ENCODE measurements around the gene NR1H3.
"Not testable (repeated sequence)": the region's sequence is repeated elsewhere in the genome, so short reads cannot be mapped to it uniquely, and the experiment has no call there.

The NR1H3 gene

GRCh38 chr11:47282462-47282861 is 24.7 kb downstream of the NR1H3 start:
- H3K36me3 Mint-ChIP-seq (ENCODE audit: low read depth) = peaks cover 100% of the 10 kb centered on the region
- no peaks in the 10 kb centered on the region for H3K9me3 Mint-ChIP-seq
- no peak overlapping the region for H3K27ac Mint-ChIP-seq
- intact Hi-C loops (cut with micrococcal nuclease) = no loop called here
- H3K27me3 Mint-ChIP-seq = no peaks in the 10 kb centered on the region
- H3K4me1 Mint-ChIP-seq (ENCODE audit: low read depth) = no peaks in the 10 kb centered on the region
- H3K4me3 Mint-ChIP-seq = no peak overlapping the region

DNA sequence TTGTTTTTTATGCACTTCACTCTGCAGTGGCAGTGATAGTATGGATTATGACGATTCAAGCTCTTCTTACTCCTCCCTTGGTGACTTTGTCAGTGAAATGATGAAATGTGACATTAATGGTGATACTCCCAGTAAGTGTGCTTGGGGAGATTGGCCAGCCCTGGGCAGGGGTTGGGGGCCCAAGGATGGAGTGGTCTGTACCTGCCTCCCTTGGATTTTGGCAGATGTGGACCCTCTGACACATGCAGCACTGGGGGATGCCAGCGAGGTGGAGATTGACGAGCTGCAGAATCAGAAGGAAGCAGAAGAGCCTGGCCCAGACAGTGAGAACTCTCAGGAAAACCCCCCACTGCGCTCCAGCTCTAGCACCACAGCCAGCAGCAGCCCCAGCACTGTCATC is 26.4 kb downstream of the NR1H3 start:
- intact Hi-C loops (cut with micrococcal nuclease) = no loop called here
- no peaks in the 10 kb centered on the region for H3K27me3 Mint-ChIP-seq
- H3K4me3 Mint-ChIP-seq = no peak overlapping the region
- H3K4me1 Mint-ChIP-seq (ENCODE audit: low read depth) = no peaks in the 10 kb centered on the region
- no peaks in the 10 kb centered on the region for H3K9me3 Mint-ChIP-seq
- H3K36me3 Mint-ChIP-seq (ENCODE audit: low read depth) = peaks cover 100% of the 10 kb centered on the region
- H3K27ac Mint-ChIP-seq = no peak overlapping the region

- Mint-ChIP-seq H3K27me3 (no peaks in the 10 kb centered on the region), H3K4me1 (ENCODE audit: low read depth) (no peaks in the 10 kb centered on the region), H3K36me3 (ENCODE audit: low read depth) (peaks cover 100% of the 10 kb centered on the region), H3K27ac (no peak overlapping the region), H3K9me3 (no peaks in the 10 kb centered on the region), H3K4me3 (no peak overlapping the region)
- intact Hi-C loops (cut with micrococcal nuclease) = no loop called here
Observed at GRCh38 chr11:47285969-47286770, 28.4 kb downstream of the NR1H3 start.

GRCh38 chr11:47288066-47288465 is 30.3 kb downstream of the NR1H3 start:
- no peak overlapping the region for H3K4me3 Mint-ChIP-seq
- H3K36me3 Mint-ChIP-seq (ENCODE audit: low read depth) = peaks cover 100% of the 10 kb centered on the region
- H3K27me3 Mint-ChIP-seq = no peaks in the 10 kb centered on the region
- H3K27ac Mint-ChIP-seq = no peak overlapping the region
- intact Hi-C loops (cut with micrococcal nuclease) = no loop called here
- peaks cover 9% of the 10 kb centered on the region for H3K4me1 Mint-ChIP-seq (ENCODE audit: low read depth)
- no peaks in the 10 kb centered on the region for H3K9me3 Mint-ChIP-seq

- peaks cover 9% of the 10 kb centered on the region for H3K4me1 Mint-ChIP-seq (ENCODE audit: low read depth)
- no peaks in the 10 kb centered on the region for H3K9me3 Mint-ChIP-seq
- H3K4me3 Mint-ChIP-seq = no peak overlapping the region
- H3K27me3 Mint-ChIP-seq = no peaks in the 10 kb centered on the region
- intact Hi-C loops (cut with micrococcal nuclease) = no loop called here
- H3K27ac Mint-ChIP-seq = no peak overlapping the region
- H3K36me3 Mint-ChIP-seq (ENCODE audit: low read depth) = peaks cover 100% of the 10 kb centered on the region
Observed at GRCh38 chr11:47289856-47290255, 32.1 kb downstream of the NR1H3 start.

- Mint-ChIP-seq H3K36me3 (ENCODE audit: low read depth) (peaks cover 98% of the 10 kb centered on the region), H3K9me3 (no peaks in the 10 kb centered on the region), H3K4me1 (ENCODE audit: low read depth) (peaks cover 9% of the 10 kb centered on the region), H3K4me3 (no peak overlapping the region), H3K27me3 (no peaks in the 10 kb centered on the region), H3K27ac (no peak overlapping the region)
- intact Hi-C loops (cut with micrococcal nuclease) = no loop called here
Observed at GRCh38 chr11:47295385-47295784, 37.6 kb downstream of the NR1H3 start.

GRCh38 chr11:47296045-47296444 is 38.2 kb downstream of the NR1H3 start:
- Mint-ChIP-seq H3K9me3 (no peaks in the 10 kb centered on the region), H3K27me3 (no peaks in the 10 kb centered on the region), H3K4me3 (no peak overlapping the region), H3K4me1 (ENCODE audit: low read depth) (peaks cover 9% of the 10 kb centered on the region), H3K27ac (no peak overlapping the region), H3K36me3 (ENCODE audit: low read depth) (peaks cover 98% of the 10 kb centered on the region)
- intact Hi-C loops (cut with micrococcal nuclease) = no loop called here

DNA sequence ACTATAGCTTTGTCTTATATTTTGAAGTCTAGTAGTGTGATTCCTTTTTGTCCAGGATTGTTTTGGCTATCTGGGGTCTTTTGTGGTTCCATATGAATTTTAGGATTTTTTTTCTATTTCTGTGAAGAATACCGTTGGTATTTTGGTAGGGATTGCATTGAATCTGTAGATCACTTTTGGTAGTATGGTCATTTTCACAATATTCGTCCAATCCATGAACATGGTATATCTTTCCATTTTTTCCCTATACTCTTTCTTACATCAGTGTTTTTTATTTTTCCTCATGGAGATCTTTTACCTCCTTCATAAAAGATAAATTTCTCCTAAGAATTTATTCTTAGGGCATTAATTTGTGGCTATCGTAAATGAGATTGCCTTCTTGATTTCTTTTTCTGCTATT is 41.3 kb downstream of the NR1H3 start:
- Mint-ChIP-seq H3K27ac (no peak overlapping the region), H3K4me1 (ENCODE audit: low read depth) (no peaks in the 10 kb centered on the region), H3K9me3 (peaks cover 15% of the 10 kb centered on the region), H3K36me3 (ENCODE audit: low read depth) (peaks cover 98% of the 10 kb centered on the region), H3K27me3 (no peaks in the 10 kb centered on the region), H3K4me3 (no peak overlapping the region)
- intact Hi-C loops (cut with micrococcal nuclease) = no loop called here

GRCh38 chr11:47302853-47303252 is 45.1 kb downstream of the NR1H3 start:
- intact Hi-C loops (cut with micrococcal nuclease) = no loop called here
- H3K4me3 Mint-ChIP-seq = no peak overlapping the region
- no peak overlapping the region for H3K27ac Mint-ChIP-seq
- H3K27me3 Mint-ChIP-seq = no peaks in the 10 kb centered on the region
- peaks cover 15% of the 10 kb centered on the region for H3K9me3 Mint-ChIP-seq
- H3K36me3 Mint-ChIP-seq (ENCODE audit: low read depth) = peaks cover 99% of the 10 kb centered on the region
- peaks cover 15% of the 10 kb centered on the region for H3K4me1 Mint-ChIP-seq (ENCODE audit: low read depth)

DNA sequence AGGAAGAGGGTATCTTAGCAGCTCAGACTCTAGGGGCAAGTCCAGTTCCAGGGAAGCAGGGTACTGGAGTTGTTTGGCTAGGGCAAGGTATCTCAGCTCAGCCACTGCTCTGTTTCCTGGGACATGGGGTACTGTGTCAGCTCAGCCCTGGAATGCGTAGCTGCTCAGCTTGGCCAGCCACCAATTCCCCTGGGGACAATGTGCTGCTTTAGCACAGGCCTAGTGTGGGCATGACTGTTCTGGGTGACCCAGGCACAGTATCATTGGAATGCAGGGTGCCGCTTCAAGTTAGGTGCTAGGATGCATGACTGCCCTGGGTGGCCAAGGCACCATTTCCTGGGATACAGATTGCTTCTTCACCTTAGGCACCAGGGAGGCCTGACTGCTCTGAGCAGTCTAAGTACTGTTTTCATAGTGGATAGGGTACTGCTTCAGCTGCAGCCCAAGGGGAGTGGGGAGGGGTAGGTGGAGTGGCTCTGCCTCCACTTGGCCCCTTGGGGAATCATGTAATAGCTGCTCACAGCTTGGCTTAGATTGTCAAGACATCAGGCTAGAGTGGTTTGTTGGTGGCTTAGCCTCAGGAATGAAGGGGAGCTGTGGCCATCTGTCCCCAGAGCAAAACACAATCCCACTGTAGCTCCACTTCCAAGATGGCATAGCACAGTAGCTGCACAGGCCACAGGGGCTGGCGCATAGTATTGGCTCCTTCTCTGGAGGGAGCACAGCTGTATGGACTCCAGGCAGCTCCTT is 48.1 kb downstream of the NR1H3 start:
- peaks cover 99% of the 10 kb centered on the region for H3K36me3 Mint-ChIP-seq (ENCODE audit: low read depth)
- intact Hi-C loops (cut with micrococcal nuclease) = loop anchor here (5.0 kb wide), 1 partner anchor 321 kb away; no protein-coding TSS in a partner anchor
- H3K27ac Mint-ChIP-seq = no peak overlapping the region

DNA sequence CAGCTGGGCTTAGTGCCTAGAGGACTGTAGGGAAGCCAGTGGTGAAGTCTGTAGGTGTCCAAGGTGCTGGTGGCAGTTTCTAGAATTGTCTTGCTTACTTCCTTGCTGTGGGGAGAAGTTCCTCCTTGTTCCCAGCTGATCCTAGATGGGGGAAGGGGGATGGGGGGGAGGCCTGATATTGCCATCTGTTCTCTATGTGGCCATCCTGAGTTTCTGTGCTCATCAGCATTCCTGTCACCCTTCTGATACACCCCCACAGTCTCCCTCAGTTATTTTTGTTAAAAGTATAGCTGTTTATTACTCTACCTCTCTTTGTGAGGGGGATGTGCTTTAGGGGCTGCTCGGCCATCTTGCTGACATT is 48.7 kb downstream of the NR1H3 start:
- Mint-ChIP-seq H3K4me3 (no peak overlapping the region), H3K9me3 (peaks cover 15% of the 10 kb centered on the region), H3K27me3 (no peaks in the 10 kb centered on the region), H3K27ac (no peak overlapping the region), H3K36me3 (ENCODE audit: low read depth) (peaks cover 99% of the 10 kb centered on the region), H3K4me1 (ENCODE audit: low read depth) (peaks cover 15% of the 10 kb centered on the region)
- intact Hi-C loops (cut with micrococcal nuclease) = loop anchor here (5.0 kb wide), 1 partner anchor 321 kb away; no protein-coding TSS in a partner anchor

More for the DNA sequence above, 48.1 kb downstream of the NR1H3 start:
- Mint-ChIP-seq H3K4me1 (ENCODE audit: low read depth) (peaks cover 15% of the 10 kb centered on the region), H3K9me3 (peaks cover 15% of the 10 kb centered on the region), H3K4me3 (no peak overlapping the region), H3K27me3 (no peaks in the 10 kb centered on the region)

GRCh38 chr11:47308050-47308823 is 50.4 kb downstream of the NR1H3 start:
- intact Hi-C loops (cut with micrococcal nuclease) = loop anchor here (5.0 kb wide), 1 partner anchor 319 kb away; no protein-coding TSS in a partner anchor
- H3K27ac Mint-ChIP-seq = no peak overlapping the region
- peaks cover 15% of the 10 kb centered on the region for H3K4me1 Mint-ChIP-seq (ENCODE audit: low read depth)
- no peak overlapping the region for H3K4me3 Mint-ChIP-seq
- no peaks in the 10 kb centered on the region for H3K9me3 Mint-ChIP-seq
- peaks cover 99% of the 10 kb centered on the region for H3K36me3 Mint-ChIP-seq (ENCODE audit: low read depth)
- no peaks in the 10 kb centered on the region for H3K27me3 Mint-ChIP-seq

DNA sequence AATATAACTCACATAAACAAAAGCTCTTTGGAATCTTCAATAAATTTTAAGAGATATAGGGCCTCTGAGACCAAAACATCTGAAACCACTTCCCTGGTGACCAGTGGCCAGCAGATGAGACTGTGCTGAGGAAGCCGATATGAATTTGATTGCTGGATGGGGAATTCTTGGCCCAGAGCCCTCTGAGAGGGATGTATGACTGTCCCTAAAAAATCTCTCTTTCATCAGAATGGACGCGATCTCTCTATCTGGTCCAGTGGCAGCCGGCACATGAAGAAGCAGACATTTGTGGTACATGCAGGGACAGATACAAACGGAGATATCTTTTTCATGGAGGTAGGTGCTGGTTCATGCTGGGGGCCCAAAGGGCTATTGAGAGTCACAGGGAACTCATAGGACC is 57.2 kb downstream of the NR1H3 start:
- Mint-ChIP-seq H3K4me1 (ENCODE audit: low read depth) (peaks cover 8% of the 10 kb centered on the region), H3K27ac (no peak overlapping the region), H3K36me3 (ENCODE audit: low read depth) (peaks cover 92% of the 10 kb centered on the region), H3K4me3 (no peak overlapping the region), H3K27me3 (no peaks in the 10 kb centered on the region), H3K9me3 (no peaks in the 10 kb centered on the region)
- intact Hi-C loops (cut with micrococcal nuclease) = loop anchor here (10.0 kb wide), 1 partner anchor 100 kb away; no protein-coding TSS in a partner anchor

GRCh38 chr11:47316501-47316900 is 58.7 kb downstream of the NR1H3 start:
- not testable (repeated sequence) for H3K27ac Mint-ChIP-seq, H3K4me3 Mint-ChIP-seq, H3K9me3 Mint-ChIP-seq, H3K27me3 Mint-ChIP-seq
- intact Hi-C loops (cut with micrococcal nuclease) = loop anchor here (10.0 kb wide), 1 partner anchor 98 kb away; no protein-coding TSS in a partner anchor
- H3K36me3 Mint-ChIP-seq (ENCODE audit: low read depth) = peaks cover 84% of the 10 kb centered on the region
- peaks cover 11% of the 10 kb centered on the region for H3K4me1 Mint-ChIP-seq (ENCODE audit: low read depth)
